Uterus (tissue), 4 donors: ENCODE measurements around the gene SAMD5. TPM values are rescaled to one million over a fixed set of nuclear protein-coding genes. Genes with fewer than 3 reads are reported as not detected.

Experiments
- DNase-seq, 2 donors: peaks; one replicate each; pipeline ENCODE4 v3.0.0-alpha.2; 2019 to 2020
- H3K27ac ChIP-seq, 2 donors: fragments of 200-600 bp; sonication (generic); 1 replicate in 1 of 2; 2 replicates in 1 of 2; pipeline ENCODE4 v1.5.1; 2016 to 2018
- H3K27me3 ChIP-seq, 2 donors: fragments of 200-600 bp; sonication (generic); one replicate each; pipeline ENCODE4 v1.5.1; 2018 to 2019; ENCODE audit warnings: control low read depth in 1 of 2
- H3K36me3 ChIP-seq, 2 donors: fragments of 200-600 bp; sonication (generic); one replicate each; pipeline ENCODE4 v1.5.1; 2019; ENCODE audit warnings: control low read depth in 1 of 2
- H3K4me1 ChIP-seq, 2 donors: fragments of 200-600 bp; sonication (generic); one replicate each; pipeline ENCODE4 v1.5.1; 2018 to 2019; ENCODE audit warnings: control low read depth in 1 of 2
- H3K4me3 ChIP-seq, 2 donors: fragments of 200-600 bp; sonication (generic); 1 replicate in 1 of 2; 2 replicates in 1 of 2; pipeline ENCODE4 v1.5.1; 2018 to 2019; ENCODE audit warnings: mild to moderate bottlenecking in 1 of 2
- H3K9me3 ChIP-seq, 2 donors: fragments of 200-600 bp; sonication (generic); one replicate each; pipeline ENCODE4 v1.5.1; 2019; ENCODE audit warnings: control low read depth in 1 of 2
- POLR2A ChIP-seq, 2 donors: fragments of 450-650 bp; IDR thresholded peaks; one replicate each; pipeline ENCODE4 v1.6.1; 2016; ENCODE audit warnings: antibody characterized with exemption in 2 of 2, mild to moderate bottlenecking in 1 of 2, moderate library complexity in 1 of 2
- intact Hi-C: fragments of 100-400 bp; cut with DNase I; formaldehyde crosslinking; loops from one replicate; pipeline ENCODE4 v1.15.1; 2023; ENCODE audit warnings: low total_unique reads
- total RNA-seq, 4 donors: library from RNA; depleted of rRNA in 3 of 4; stranded (reverse); fragments of >200 nt in 3 of 4; gene quantifications; one replicate each; pipeline versions ENCODE4 v1.1.0 to v1.2.4, GENCODE V29; 2014 to 2023
- TF ChIP-seq, protein P1 (sequence below), 4 experiments: fragments of 200-600 bp in 2 of 4; fragments of 450-650 bp in 2 of 4; sonication (generic) in 2 of 4; IDR thresholded peaks; one replicate each; pipeline ENCODE4 v1.5.1; 2016 to 2019; ENCODE audit warnings: antibody characterized with exemption in 4 of 4, mild to moderate bottlenecking in 2 of 4, moderate library complexity in 1 of 4
- donor health status: DM: yes; HTN: yes; CAD: no.

The SAMD5 gene
- total RNA-seq, 4 donors from 2014 or later, result 3.3 to 31.7 (median 9.6) TPM

DNA sequence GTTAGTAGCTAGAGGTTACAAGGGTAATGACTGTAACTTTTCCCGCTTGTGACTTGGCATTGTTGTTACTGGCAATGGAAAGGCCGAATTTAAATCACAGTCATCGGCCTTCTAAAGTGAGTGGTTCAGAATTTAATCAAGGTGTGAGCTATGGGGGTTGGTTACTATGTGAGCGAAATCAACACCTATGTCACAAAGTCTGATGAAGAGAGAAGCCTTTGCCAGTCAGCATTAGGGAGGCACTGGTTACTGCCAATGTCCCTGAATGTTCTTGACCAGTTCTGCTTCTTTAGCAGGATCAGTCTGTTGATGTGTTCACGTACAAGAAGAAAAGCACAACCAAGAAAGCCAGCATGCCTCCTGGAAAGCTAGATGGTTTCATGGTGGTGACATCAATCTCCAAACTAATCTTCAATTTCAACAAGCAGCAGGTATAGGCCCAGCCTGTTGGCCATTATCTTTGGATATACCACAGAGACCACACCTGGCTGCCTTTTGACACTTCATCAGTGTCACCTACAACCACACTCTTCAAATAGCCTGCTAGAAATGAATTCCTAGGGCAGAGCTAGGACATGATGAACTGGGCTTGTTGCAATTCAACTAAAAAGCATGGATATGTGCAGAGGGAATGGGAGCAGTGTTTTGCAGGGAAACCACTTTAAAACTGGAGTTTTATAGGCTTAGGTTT is 17.2 kb downstream of the SAMD5 start:
- intact Hi-C loops, result no loop called here
- Histone ChIP-seq H3K9me3 (no peaks in the 10 kb centered on the region), H3K27ac (no peak overlapping the region), H3K27me3 (no peaks in the 10 kb centered on the region), H3K4me3 (no peak overlapping the region), H3K4me1 (no peaks in the 10 kb centered on the region), H3K36me3 (no peaks in the 10 kb centered on the region)
- TF ChIP-seq, protein P1, sequence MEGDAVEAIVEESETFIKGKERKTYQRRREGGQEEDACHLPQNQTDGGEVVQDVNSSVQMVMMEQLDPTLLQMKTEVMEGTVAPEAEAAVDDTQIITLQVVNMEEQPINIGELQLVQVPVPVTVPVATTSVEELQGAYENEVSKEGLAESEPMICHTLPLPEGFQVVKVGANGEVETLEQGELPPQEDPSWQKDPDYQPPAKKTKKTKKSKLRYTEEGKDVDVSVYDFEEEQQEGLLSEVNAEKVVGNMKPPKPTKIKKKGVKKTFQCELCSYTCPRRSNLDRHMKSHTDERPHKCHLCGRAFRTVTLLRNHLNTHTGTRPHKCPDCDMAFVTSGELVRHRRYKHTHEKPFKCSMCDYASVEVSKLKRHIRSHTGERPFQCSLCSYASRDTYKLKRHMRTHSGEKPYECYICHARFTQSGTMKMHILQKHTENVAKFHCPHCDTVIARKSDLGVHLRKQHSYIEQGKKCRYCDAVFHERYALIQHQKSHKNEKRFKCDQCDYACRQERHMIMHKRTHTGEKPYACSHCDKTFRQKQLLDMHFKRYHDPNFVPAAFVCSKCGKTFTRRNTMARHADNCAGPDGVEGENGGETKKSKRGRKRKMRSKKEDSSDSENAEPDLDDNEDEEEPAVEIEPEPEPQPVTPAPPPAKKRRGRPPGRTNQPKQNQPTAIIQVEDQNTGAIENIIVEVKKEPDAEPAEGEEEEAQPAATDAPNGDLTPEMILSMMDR (IDR thresholded peaks at IDR 0.05), result no peak
- TF ChIP-seq POLR2A (IDR thresholded peaks at IDR 0.05), result no peak
- DNase-seq, result no peak

GRCh38 chr6:147527197-147527596 is 18.7 kb downstream of the SAMD5 start:
- H3K9me3 ChIP-seq, result no peaks in the 10 kb centered on the region
- no peaks in the 10 kb centered on the region for H3K36me3 ChIP-seq
- H3K27ac ChIP-seq, result no peak overlapping the region
- TF ChIP-seq POLR2A (IDR thresholded peaks at IDR 0.05), result no peak
- intact Hi-C loops, result no loop called here
- no peaks in the 10 kb centered on the region for H3K27me3 ChIP-seq
- DNase-seq, result no peak
- no peak overlapping the region for H3K4me3 ChIP-seq
- no peaks in the 10 kb centered on the region for H3K4me1 ChIP-seq

DNA sequence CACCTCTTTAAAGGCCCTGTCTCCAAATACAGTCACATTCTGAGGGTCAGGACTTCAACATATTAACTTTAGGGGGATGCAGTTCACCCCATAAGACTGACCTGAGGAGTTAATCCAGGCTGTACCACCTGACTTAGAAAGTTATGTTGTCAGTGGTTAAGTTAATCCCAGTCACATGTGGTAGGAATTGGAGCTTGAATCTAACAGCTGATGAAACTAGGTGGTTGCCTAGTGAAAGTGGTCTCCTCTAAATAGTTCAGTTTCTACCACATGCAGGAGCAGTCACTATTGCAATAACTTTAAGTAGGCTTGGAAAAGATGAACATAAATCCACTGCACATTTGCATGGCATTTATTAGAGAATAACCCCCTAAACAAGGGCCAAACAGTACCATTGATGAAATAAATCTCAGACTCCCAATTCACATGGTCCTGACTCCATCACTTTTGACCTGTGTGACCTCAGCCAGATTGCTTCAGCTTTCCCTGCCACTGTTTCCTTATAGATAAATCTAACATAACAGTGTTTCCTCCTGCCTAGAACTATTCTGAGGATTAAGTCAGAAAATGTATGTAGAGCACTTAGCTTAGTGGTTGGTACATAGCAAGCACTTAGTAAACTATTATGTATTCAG is 20.1 kb downstream of the SAMD5 start:
- TF ChIP-seq, protein P1 (IDR thresholded peaks at IDR 0.05), result no peak
- no peak for TF ChIP-seq POLR2A (IDR thresholded peaks at IDR 0.05)
- H3K36me3 ChIP-seq, result no peaks in the 10 kb centered on the region
- H3K27me3 ChIP-seq, result no peaks in the 10 kb centered on the region
- H3K27ac ChIP-seq, result no peak overlapping the region
- H3K4me3 ChIP-seq, result no peak overlapping the region
- H3K9me3 ChIP-seq, result no peaks in the 10 kb centered on the region
- H3K4me1 ChIP-seq, result no peaks in the 10 kb centered on the region
- DNase-seq, result no peak
- intact Hi-C loops, result no loop called here

- no peak for DNase-seq
- Histone ChIP-seq H3K36me3 (no peaks in the 10 kb centered on the region), H3K4me1 (no peaks in the 10 kb centered on the region), H3K27ac (no peak overlapping the region), H3K4me3 (no peak overlapping the region), H3K27me3 (no peaks in the 10 kb centered on the region), H3K9me3 (no peaks in the 10 kb centered on the region)
- TF ChIP-seq, protein P1 (IDR thresholded peaks at IDR 0.05), result no peak
- TF ChIP-seq POLR2A (IDR thresholded peaks at IDR 0.05), result no peak
- intact Hi-C loops, result no loop called here
These were observed 21.9 kb downstream of the SAMD5 start for GRCh38 chr6:147530132-147531060.

- intact Hi-C loops, result no loop called here
- DNase-seq, result no peak
These were observed 22.8 kb downstream of the SAMD5 start for GRCh38 chr6:147531321-147531720.

More at GRCh38 chr6:147531321-147531720, 22.8 kb downstream of the SAMD5 start:
- Histone ChIP-seq H3K36me3 (no peaks in the 10 kb centered on the region), H3K27ac (no peak overlapping the region), H3K9me3 (no peaks in the 10 kb centered on the region), H3K4me3 (no peak overlapping the region), H3K27me3 (no peaks in the 10 kb centered on the region), H3K4me1 (no peaks in the 10 kb centered on the region)
- TF ChIP-seq, protein P1 (IDR thresholded peaks at IDR 0.05), result no peak
- no peak for TF ChIP-seq POLR2A (IDR thresholded peaks at IDR 0.05)
